Measurements from ENCODE around the gene SEC61G.

The SEC61G gene

DNA sequence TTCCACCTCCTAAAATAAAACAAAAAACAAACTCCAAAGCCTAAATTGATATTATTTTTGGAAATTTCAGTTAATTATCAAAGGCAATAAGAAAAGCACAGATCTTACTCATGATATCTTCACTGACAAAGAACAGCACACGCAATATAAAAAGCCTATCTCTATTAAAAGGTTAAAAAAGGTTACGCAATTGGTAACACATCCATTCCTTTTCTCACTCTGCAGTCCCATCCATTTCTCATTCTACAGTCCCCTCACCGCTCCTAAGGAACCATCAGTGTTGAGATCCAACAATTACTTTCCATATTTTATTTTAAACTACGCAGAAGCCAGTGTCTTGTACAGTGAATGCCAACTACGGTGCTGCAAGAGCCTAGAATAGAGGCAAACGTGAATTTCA is 1.3 kb downstream of the SEC61G start:
- no peak for DNase-seq

DNA sequence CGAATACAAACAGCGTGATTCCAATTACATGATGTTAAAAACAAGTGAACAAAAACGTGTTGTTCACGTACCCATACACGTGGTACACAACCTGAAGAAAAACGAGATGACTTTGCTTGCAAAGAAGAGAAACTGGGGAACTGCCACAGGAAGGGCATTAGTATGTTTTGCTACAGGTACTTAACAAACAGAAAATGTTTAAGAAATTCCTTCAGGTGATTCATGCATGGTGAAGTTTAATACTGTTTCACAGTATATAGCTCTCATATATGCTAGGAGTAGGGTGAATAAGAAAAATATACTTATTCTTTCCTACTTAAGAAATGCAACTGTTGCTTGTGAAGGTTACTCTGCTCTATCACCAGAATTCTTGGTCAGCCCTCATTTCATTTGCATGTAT is 9.8 kb downstream of the SEC61G start:
- DNase-seq = no peak

DNA sequence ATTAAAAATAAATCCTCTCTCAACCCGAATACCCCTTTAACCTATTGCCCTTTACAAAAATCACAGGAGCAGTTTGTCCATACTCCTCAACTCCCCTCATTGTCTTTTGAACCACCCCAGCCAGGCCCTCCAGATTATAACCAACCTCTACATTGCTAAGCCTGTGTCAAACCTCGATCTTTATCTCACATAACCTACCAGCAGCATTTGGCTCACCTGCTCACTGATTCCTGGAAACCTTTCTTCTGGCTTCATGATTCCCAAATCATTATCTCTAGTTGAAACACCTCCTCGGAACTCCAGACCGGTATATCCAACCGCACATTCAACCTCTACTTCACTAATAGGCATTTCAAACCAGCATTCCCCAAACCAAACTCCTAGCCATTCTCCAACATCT is 11.8 kb downstream of the SEC61G start:
- DNase-seq = no peak

DNA sequence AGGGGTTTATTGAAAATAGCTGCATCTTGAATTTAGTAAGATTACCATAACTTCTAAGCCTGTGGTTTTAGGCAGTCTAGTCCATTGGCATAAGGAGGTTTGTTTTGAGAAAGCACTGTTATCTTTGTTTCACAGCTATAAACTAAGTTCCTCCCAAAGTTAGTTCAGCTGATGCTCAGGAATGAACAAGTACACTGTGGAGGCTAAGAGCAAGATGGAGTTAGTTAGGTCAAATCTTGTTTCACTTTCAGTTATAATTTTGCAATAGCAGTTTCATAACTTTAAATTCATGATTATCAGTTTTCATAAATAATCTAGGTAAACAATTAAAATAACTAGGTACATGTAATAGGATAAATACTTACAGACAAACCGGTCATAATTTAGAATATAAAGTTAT is 15.4 kb downstream of the SEC61G start:
- DNase-seq = no peak

DNA sequence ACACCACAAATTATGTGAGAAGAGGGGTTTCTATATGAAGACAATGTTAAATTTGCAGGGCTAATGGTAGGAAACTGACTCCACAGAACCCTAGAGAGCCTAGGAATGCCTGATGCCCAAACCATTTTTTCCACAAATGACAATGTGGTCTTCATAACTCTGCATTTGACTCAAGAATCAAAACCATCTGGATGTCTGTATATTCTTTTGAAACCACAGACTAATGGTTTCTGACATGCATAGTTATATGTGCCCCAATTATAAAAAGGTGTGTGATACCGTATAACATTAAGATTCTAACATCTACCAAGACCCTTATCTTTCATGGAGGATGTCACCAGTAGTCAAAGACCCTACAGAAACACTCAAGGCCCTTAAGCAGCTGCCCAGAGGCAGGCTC is 20.3 kb downstream of the SEC61G start:
- no peak for DNase-seq

DNA sequence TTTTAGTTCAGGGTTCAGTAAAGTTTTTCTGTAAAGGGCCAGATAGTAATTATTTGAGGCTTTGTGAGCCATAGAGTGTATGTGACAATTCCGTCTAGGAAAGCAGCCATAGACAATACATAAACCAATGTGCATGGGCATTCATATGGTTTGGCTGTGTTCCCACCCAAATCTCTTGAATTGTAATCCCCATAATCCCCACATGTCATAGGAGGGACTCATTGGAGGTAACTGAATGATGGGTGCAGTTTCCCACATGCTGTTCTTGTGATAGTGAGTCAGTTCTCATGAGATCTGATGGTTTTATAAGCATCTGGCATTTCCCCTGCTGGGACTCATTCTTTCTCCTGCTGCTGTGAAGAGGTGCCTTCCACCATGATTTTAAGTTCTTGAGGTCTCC is 29.9 kb downstream of the SEC61G start:
- no peak for DNase-seq

DNA sequence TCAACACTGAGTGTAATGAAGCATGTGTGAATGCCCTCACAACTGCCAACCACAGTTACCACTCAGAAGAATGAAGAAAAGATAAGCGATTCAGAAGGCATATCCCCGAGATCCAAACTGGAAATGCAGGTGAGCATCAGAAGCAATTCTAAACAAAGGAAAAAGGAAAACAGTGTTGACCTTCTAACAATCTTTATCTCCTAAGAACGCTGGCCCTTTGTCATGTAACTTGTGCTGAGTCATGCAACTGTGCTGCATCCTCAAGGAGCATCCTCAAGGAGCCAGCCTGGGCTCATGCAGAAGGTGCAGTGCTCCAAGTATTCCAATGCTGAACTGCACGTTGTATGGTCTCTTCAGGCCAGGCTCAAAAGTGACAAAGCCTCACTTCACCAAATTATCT is 30.6 kb downstream of the SEC61G start:
- no peak for DNase-seq

DNA sequence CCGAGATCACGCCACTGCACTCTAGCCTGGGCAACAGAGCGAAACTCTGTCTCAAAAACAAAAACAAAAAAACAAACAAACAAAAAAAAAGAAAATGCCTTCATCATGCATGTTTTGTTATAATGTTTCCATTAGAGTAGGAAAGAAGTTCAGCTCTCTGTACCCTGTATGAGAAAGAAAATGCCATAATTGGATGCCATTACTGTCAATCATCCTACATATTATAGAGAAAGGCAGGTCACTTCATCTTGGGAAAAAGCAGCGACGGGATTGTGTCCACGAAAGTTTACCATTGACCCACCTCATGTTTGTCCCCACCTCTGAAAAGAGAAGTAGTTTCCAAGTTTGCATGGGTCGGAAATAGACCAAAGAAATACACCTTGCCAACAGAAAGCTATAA is 33.8 kb downstream of the SEC61G start:
- no peak for DNase-seq

DNA sequence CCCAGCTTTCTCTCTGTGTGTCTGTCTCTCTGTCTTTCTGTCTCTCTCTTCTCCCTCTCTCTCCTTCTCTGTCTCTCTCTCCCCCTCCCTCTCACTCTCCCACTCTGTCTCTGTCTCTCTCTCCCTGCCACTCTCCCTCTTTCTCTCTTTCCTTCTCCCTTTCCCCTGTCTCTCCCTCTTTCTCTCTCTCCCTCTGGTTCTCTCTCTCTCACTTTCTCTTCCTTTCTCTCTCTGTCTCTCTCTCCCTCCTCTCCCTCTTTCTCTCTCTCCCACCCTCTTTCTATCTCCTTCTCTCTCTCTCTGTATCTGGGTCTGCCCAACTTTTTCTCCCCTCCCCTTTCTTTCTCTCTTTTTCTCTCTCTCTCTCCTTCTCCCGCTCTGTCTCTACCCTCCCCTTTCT is 36.5 kb downstream of the SEC61G start:
- DNase-seq = no peak

DNA sequence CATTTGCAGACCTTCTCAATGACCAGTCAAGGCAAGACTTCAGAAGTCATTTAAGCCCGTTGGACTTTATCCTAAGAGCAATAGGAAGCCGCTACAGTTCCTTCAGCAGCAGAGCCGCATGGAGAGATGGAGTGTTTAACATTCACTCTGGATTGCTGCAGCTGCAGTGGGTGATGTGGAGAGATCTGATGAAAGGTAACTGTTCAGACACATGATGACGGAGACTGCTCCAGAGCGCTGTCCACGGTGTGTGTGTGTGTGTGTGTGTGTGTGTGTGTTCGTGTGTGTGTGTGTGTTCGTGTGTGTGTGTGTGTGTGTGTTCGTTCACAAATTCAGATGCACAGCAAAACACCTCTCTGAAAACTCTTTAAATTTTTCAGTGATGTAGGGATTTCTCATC is 37.0 kb downstream of the SEC61G start:
- DNase-seq = no peak

DNA sequence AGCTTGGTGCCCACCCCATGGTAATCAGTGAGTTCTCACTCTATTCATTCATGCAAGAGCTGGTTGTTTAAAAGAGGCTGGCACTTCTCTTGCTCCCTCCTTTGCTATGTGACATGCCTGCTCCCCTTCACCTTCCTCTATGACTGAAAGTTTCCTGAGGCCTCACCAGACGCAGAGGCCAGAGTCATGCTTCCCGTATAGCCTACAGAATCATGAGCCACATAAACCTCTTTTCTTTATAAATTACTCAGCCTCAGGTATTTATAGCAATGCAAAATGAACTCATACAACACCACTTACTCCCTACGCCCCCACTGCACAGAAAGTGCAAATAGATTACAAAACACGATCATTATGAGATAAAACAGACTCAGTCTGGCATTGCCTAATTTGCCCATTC is 39.0 kb downstream of the SEC61G start:
- DNase-seq = no peak

DNA sequence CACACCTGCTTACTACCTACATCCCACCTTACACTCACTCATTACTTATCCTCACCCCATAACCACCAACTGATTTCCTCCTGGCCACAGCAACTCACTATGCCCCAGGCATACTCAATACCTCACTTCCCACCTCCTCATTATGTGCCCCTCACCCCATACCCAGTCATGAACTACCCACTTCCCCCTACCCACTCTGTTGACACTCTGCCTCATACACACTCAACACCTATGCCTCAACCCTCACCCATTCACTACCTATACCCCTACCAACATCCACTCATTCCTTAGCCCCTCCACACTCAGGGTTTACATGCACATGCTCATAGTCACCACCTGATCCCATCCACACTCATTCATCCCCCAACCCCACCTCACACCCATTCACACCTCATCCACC is 39.6 kb downstream of the SEC61G start:
- no peak for DNase-seq

DNA sequence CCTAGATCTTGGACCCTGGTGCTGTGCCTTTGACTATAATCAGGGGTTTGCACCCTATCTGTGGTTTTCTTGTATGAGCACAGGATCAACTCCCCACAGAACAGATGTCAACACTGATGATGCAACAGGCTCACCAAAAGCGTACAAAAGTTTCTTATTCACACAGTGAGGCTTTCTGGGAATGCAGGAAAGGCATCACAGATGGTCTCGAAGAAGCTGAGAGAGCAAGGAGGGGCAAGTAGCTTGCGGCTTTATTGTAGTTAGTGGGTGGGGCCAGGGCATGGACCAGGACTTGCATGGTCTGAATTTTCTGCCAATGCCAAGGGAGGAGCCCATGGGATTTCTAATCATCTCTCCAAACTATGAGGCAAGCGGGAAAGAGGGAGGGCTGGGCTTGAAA is 46.2 kb downstream of the SEC61G start:
- DNase-seq = no peak

DNA sequence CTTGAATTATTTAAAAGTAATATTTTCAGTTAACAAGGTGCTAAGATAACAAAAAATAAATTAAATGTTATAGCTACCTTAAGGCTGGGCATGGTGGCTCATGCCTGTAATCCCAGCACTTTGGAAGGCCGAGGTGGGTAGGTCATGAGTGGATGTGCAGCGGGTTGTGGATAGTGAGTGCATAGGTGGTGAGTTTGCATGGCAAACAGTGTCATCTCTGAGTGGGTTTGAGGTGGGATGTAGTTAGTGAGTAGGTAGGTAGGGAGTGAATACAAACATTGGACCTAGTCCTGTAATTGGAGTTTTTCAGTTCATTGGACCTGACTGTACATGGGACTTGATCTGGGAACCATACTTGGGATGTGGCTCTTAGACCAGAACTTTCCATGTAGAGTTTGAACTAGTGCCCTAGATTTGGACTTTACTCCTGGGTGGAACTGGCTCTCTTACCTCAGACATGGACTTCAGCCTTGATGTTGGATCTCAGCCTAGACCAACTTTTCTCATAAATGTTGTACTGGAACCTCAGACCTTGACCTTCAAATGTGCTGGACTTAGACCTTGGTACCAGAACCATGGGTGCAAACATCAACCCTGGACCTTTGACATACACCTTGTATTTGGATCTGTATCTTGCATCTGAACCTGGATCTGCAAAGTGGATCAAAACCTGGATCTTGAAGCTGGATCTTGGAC is 47.0 kb downstream of the SEC61G start:
- DNase-seq = no peak

DNA sequence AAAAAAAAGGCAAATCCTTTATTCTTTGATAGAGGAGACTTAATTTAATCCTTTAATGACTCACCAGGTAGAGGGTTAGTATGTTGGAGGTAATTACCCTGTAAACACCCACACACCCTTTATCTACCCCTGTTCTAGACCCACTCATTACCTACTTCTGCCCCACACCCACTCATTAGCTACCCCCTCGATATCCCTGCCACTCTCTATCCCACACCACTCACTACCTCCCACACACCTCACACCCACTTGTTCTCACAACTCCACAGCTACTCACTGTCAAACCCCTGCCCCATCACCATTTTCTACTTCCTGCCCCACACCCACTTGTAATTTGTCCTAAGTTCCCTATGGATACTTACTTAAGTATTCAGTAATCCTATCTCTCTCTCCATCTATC is 49.7 kb downstream of the SEC61G start:
- DNase-seq = no peak

DNA sequence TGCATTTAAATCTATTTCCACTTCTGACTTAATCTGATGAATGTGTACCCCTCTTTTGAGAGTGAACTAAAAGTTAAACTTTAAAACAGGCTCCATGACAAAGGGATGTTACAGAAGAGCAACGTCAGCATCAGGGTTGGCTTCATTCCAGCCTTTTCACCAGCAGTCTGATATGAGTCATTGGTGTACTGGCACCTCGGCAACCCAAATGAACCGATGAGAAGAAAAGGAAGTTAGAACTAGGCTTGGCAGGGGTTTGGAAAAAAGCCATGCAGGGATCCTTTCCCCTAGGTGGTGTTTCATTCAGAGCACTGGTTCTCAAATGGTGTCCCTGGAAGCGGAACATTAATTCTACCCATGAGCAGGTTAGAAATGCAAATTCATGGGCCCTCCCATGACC is 53.6 kb downstream of the SEC61G start:
- DNase-seq = no peak

DNA sequence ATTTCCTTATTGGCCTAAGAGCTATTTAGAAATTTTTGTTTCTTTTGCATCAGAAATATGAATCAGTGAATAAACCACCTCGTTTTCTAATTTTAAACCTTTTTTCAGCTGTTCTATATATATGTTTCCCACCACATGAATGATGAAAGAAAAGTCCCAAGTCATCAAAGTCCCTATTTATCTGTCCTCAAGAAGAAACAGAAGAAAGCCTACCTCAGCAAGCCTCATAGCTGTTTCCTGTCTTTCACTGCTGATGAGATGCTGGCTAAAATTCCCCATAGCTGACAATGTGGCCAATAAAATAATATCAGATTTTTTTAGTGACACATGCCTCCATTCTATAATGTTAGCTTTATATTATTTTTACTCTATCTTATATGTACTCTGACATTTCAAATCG is 54.2 kb downstream of the SEC61G start:
- no peak for DNase-seq

Data from GOT3 (cell line).